ENCODE measurements around the gene MAN1A1.

- no peak for TF ChIP-seq CTCF (IDR thresholded peaks at IDR 0.05 in 4 of 5, conservative IDR thresholded peaks at IDR 0.05 in 1 of 5)
- no peak for TF ChIP-seq POLR2A (IDR thresholded peaks at IDR 0.05)
Measured at GRCh38 chr6:119163006-119163405, 186.6 kb downstream of the MAN1A1 start.

All from gastrocnemius medialis (tissue), 4 donors.